HepG2 (cell line): ENCODE results near the gene ARMC5. TPM values are rescaled to one million over a fixed set of nuclear protein-coding genes. Genes with fewer than 3 reads are reported as not detected.

Source experiments
- ATAC-seq: fragments of 200-7000 bp; cut with Tn5 transposase; 3 replicates; pipeline ENCODE4 v1.9.1; 2020; ENCODE audit warnings: mild to moderate bottlenecking, moderate library complexity
- BruUV-seq: library from RNA; stranded (reverse); fragments of 400-500 nt; replicated peaks from 2 replicates; lab custom pipeline; 2021; lab: Mats Ljungman, UMichigan
- CTCF ChIA-PET: fragments of 300-600 bp; formaldehyde crosslinking; extraction: SDS; loops from one replicate; lab custom pipeline; 2021; ENCODE audit warnings: low total read pairs, inconsistent platforms, low intra/inter-chr PET ratio; lab: Yijun Ruan, JAX
- POLR2A ChIA-PET: fragments of 350-600 bp; sonication (Branson Sonifier 250); formaldehyde crosslinking; loops from one replicate; lab custom pipeline; 2020; ENCODE audit warnings: antibody characterized with exemption, inconsistent platforms; lab: Yijun Ruan, JAX
- DNase-seq: peaks from one replicate; pipeline ENCODE4 v3.0.0-alpha.2; 2015; ENCODE audit warnings: low spot score
- FAIRE-seq: peaks from 3 replicates; lab custom pipeline; 2011; peaks lifted over from hg19 to GRCh38; lab: Jason Lieb, UNC
- H2AFZ ChIP-seq: one replicate; pipeline ENCODE4 v1.6.1; 2011; ENCODE audit warnings: low read length, inconsistent platforms
- H3K27ac ChIP-seq: fragments of 300-600 bp; 3 replicates; pipeline ENCODE4 v1.8.0; 2011; ENCODE audit warnings: mixed run types, mild to moderate bottlenecking, mixed read lengths, low read length, inconsistent platforms; ENCODE audit not compliant: insufficient read depth; ENCODE audit errors: extremely low read length
- H3K27me3 ChIP-seq, 2 experiments: fragments of 200-600 bp in 1 of 2; 2 replicates in 1 of 2; 3 replicates in 1 of 2; pipeline versions ENCODE4 v1.6.0 to v1.8.0; 2011; ENCODE audit warnings: low read length in 2 of 2, mild to moderate bottlenecking in 2 of 2, moderate library complexity in 2 of 2, inconsistent platforms in 1 of 2; ENCODE audit not compliant: insufficient read depth in 2 of 2, control insufficient read depth in 1 of 2
- H3K36me3 ChIP-seq, 2 experiments: fragments of 200-600 bp in 1 of 2; replicated peaks in 1 of 2; 2 replicates in 1 of 2; 3 replicates in 1 of 2; pipeline versions ENCODE4 v1.5.1 to v1.8.0; 2011; ENCODE audit warnings: low read length in 2 of 2, inconsistent platforms in 1 of 2; ENCODE audit not compliant: insufficient read depth in 2 of 2, control insufficient read depth in 1 of 2
- H3K4me1 ChIP-seq: 2 replicates; pipeline ENCODE4 v1.5.1; 2012; ENCODE audit warnings: low read length, inconsistent platforms; ENCODE audit not compliant: insufficient read depth
- H3K4me2 ChIP-seq: 2 replicates; pipeline ENCODE4 v1.6.0; 2011; ENCODE audit warnings: low read depth, low read length, inconsistent platforms
- H3K4me3 ChIP-seq, 3 experiments: fragments of 200-600 bp in 1 of 3; sonication (generic), shearing (Covaris generic) in 1 of 3; replicated peaks in 1 of 3; 2 replicates each; pipeline ENCODE4 v1.5.1; 2011 to 2016; ENCODE audit warnings: low read length in 3 of 3, inconsistent platforms in 2 of 3, low read depth in 2 of 3, mild to moderate bottlenecking in 2 of 3, control low read depth in 1 of 3, mixed read lengths in 1 of 3; ENCODE audit not compliant: insufficient read depth in 1 of 3
- H3K79me2 ChIP-seq: one replicate; pipeline ENCODE4 v1.6.1; 2011; ENCODE audit warnings: low read length, inconsistent platforms; ENCODE audit not compliant: insufficient read depth
- H3K9ac ChIP-seq: 2 replicates; pipeline ENCODE4 v1.6.0; 2011; ENCODE audit warnings: mild to moderate bottlenecking, low read depth, low read length, inconsistent platforms; ENCODE audit not compliant: insufficient read depth
- H3K9me3 ChIP-seq: 2 replicates; pipeline ENCODE4 v1.5.1; 2012; ENCODE audit warnings: mild to moderate bottlenecking, low read length
- H4K20me1 ChIP-seq: 2 replicates; pipeline ENCODE4 v1.6.0; 2011; ENCODE audit warnings: inconsistent platforms, mild to moderate bottlenecking, low read length, moderate library complexity; ENCODE audit not compliant: insufficient read depth
- AGO2 ChIP-seq: fragments of 200-400 bp; formaldehyde crosslinking; optimal IDR thresholded peaks from 2 replicates; pipeline ENCODE3; 2017; ENCODE audit warnings: mild to moderate bottlenecking, low read depth, low read length, moderate library complexity
- ETV5 ChIP-seq: IDR thresholded peaks from 2 replicates; pipeline ENCODE4 v1.6.1; 2018; ENCODE audit warnings: missing biosample characterization, missing genetic modification reagents, inconsistent platforms, borderline replicate concordance
- FOXC1 ChIP-seq: sonication (generic); formaldehyde crosslinking; IDR thresholded peaks from 2 replicates; pipeline ENCODE4 v1.8.0; 2022; ENCODE audit warnings: mild to moderate bottlenecking, missing genetic modification reagents, borderline replicate concordance
- GPN1 ChIP-seq: sonication (generic); formaldehyde crosslinking; IDR thresholded peaks from 2 replicates; pipeline ENCODE4 v1.5.1; 2020; ENCODE audit warnings: missing genetic modification reagents, borderline replicate concordance
- HNRNPL ChIP-seq: fragments of 200-400 bp; formaldehyde crosslinking; IDR thresholded peaks from 2 replicates; pipeline ENCODE4 v1.6.1; 2017; ENCODE audit warnings: mild to moderate bottlenecking, low read depth, low read length
- MAFK ChIP-seq, 2 experiments: IDR thresholded peaks in 1 of 2; conservative IDR thresholded peaks in 1 of 2; 2 replicates each; pipeline ENCODE4 v1.6.1; 2011; ENCODE audit warnings: improper control_type of control experiment in 2 of 2, low read length in 2 of 2
- POLR2AphosphoS2 ChIP-seq: IDR thresholded peaks from 2 replicates; pipeline ENCODE4 v1.6.1; 2011; ENCODE audit warnings: low read depth, low read length, improper control_type of control experiment
- RBAK ChIP-seq: sonication (generic); formaldehyde crosslinking; IDR thresholded peaks from 2 replicates; pipeline ENCODE4 v1.5.1; 2020; ENCODE audit warnings: mild to moderate bottlenecking, missing genetic modification reagents
- RBFOX2 ChIP-seq: fragments of 200-400 bp; formaldehyde crosslinking; IDR thresholded peaks from 2 replicates; pipeline ENCODE4 v1.6.1; 2017; ENCODE audit warnings: low read depth, mild to moderate bottlenecking, low read length
- SSRP1 ChIP-seq: IDR thresholded peaks from 2 replicates; pipeline ENCODE4 v1.6.1; 2016; ENCODE audit warnings: control low read depth
- STAT6 ChIP-seq: sonication (generic); formaldehyde crosslinking; IDR thresholded peaks from 2 replicates; pipeline ENCODE4 v1.4.0; 2020; ENCODE audit warnings: missing genetic modification reagents, mild to moderate bottlenecking, borderline replicate concordance
- TAF15 ChIP-seq: fragments of 200-400 bp; formaldehyde crosslinking; IDR thresholded peaks from one replicate; pipeline ENCODE4 v1.6.1; 2018; ENCODE audit warnings: mild to moderate bottlenecking, low read depth, low read length; ENCODE audit not compliant: poor library complexity, severe bottlenecking
- ZC3H13 ChIP-seq: sonication (generic); formaldehyde crosslinking; IDR thresholded peaks from 2 replicates; pipeline ENCODE4 v1.8.1; 2023; ENCODE audit warnings: mild to moderate bottlenecking, missing genetic modification reagents, moderate library complexity
- ZNF615 ChIP-seq: sonication (generic); formaldehyde crosslinking; IDR thresholded peaks from 2 replicates; pipeline ENCODE4 v1.5.0; 2020; ENCODE audit warnings: mild to moderate bottlenecking, missing genetic modification reagents, borderline replicate concordance
- ZNF780A ChIP-seq: sonication (generic); formaldehyde crosslinking; IDR thresholded peaks from 2 replicates; pipeline ENCODE4 v1.8.0; 2022; ENCODE audit warnings: mild to moderate bottlenecking, missing genetic modification reagents, moderate library complexity
- WGBS: methylation state at CpG from one replicate; pipeline ENCODE4 v1.1.6; 2017; ENCODE audit warnings: low lambda C conversion rate; 5-methylcytosine and 5-hydroxymethylcytosine counted together
- in situ Hi-C: cut with HindIII; loops from 2 replicates; pipeline ENCODE4 v1.10.0; 2017; ENCODE audit warnings: low pct_unique_long_range_greater_than_20kb; ENCODE audit not compliant: extremely low pct_ligation_motif_present
- intact Hi-C: fragments of 100-400 bp; cut with micrococcal nuclease; formaldehyde crosslinking; loops from one replicate; pipeline ENCODE4 v1.10.0; 2022; ENCODE audit not compliant: unreplicated experiment
- polyA plus RNA-seq, 8 experiments: library from polyadenylated mRNA; depleted of rRNA in 3 of 8; stranded (reverse) in 7 of 8; unstranded in 1 of 8; fragments of >200 nt; fragmentation: Illumina TruSeq in 4 of 8; extraction: Trizol in 4 of 8; gene quantifications; 2 replicates each; pipeline versions ENCODE4 v1.2.1 to v1.2.3, GENCODE V29; 2011 to 2016; ENCODE audit warnings: low read depth in 4 of 8, missing spikeins in 1 of 8, mixed read lengths in 1 of 8; ENCODE audit not compliant: insufficient read depth in 1 of 8
- total RNA-seq, 5 experiments: library from RNA; depleted of rRNA; stranded (reverse); fragments of >200 nt; fragmentation: Illumina TruSeq; extraction: Trizol; gene quantifications; 2 replicates each; pipeline ENCODE4 v1.2.3, GENCODE V29; 2016; ENCODE audit warnings: low read depth in 1 of 5
- TF ChIP-seq, protein P1 (sequence below): sonication (generic); formaldehyde crosslinking; IDR thresholded peaks from 2 replicates; pipeline ENCODE4 v1.4.0; 2020; ENCODE audit warnings: low read depth, mild to moderate bottlenecking, missing genetic modification reagents
- TF ChIP-seq, protein P2 (sequence below): sonication (generic); formaldehyde crosslinking; IDR thresholded peaks from 2 replicates; pipeline ENCODE4 v1.5.0; 2020; ENCODE audit warnings: missing genetic modification reagents

Gene ARMC5
- total and polyA plus RNA-seq, 2 of the 13 experiments (the other 11 are each of a cell fraction or from before 2014, with no cell fraction given) = 10.8 to 22.3 TPM

DNA sequence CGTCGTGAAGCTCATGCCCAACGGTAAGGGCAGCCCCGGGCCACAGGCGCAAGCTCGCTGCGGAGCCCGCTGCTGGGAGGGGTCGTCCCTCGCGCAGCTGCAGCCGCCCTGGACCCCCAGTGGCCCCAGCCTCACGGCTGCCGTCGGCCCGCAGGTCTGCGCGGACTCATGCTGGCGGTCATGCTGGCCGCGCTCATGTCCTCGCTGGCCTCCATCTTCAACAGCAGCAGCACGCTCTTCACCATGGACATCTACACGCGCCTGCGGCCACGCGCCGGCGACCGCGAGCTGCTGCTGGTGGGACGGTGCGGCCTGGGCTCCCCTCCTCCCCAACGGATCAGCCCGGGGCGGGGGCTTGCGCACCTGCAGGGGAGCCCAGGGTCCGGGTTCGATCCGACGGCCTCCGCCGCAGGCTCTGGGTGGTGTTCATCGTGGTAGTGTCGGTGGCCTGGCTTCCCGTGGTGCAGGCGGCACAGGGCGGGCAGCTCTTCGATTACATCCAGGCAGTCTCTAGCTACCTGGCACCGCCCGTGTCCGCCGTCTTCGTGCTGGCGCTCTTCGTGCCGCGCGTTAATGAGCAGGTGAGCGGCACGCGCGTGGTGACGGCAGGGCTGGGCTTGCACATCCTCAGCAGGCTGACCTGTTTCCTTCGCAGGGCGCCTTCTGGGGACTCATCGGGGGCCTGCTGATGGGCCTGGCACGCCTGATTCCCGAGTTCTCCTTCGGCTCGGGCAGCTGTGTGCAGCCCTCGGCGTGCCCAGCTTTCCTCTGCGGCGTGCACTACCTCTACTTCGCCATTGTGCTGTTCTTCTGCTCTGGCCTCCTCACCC is 29.4 kb downstream of the ARMC5 start:
- Histone ChIP-seq H3K9me3 (no peaks in the 10 kb centered on the region), H3K4me2 (no peak overlapping the region), H3K9ac (no peak overlapping the region), H3K79me2 (no peaks in the 10 kb centered on the region), H3K4me3 (no peak overlapping the region), H3K36me3 (peaks cover 16 to 35% of the 10 kb centered on the region in 2 experiments), H3K4me1 (peaks cover 18% of the 10 kb centered on the region), H2AFZ (no peak overlapping the region), H3K27ac (no peak overlapping the region), H4K20me1 (no peaks in the 10 kb centered on the region), H3K27me3 (no peaks in the 10 kb centered on the region)
- ChIA-PET CTCF (no interaction called here), POLR2A (interaction anchor here (1.1 to 2.9 kb wide), 3 partner anchors 11 to 19 kb away, joined by 5 to 8 read pairs (median 8); partner anchors contain the start of gene RUSF1)
- no peak for DNase-seq
- ATAC-seq = no peak
- in situ Hi-C loops (no loop called here), intact Hi-C loops (no loop called here)
- BruUV-seq = no TSS peak
- 98% methylated on average over 68 of the region's 77 CpGs for WGBS
- no peak for FAIRE-seq
- no peak for TF ChIP-seq ETV5
- no peak for TF ChIP-seq ZNF615 (CRISPR knock-in tag)
- TF ChIP-seq RBFOX2 = 0 out of 2 replicates have a peak, but pooled peaks have one; percentile 34
- TF ChIP-seq SSRP1 (CRISPR knock-in tag) = 0 out of 2 replicates have a peak, but pooled peaks have one; percentile 3
- no peak for TF ChIP-seq STAT6
- no peak for TF ChIP-seq MAFK (conservative IDR thresholded peaks at IDR 0.05 in 1 of 2, IDR thresholded peaks at IDR 0.05 in 1 of 2; ENCODE audit: low read length in 2 of 2)
- TF ChIP-seq ZNF780A (CRISPR knock-in tag) = no peak
- no peak for TF ChIP-seq FOXC1 (CRISPR knock-in tag)
- TF ChIP-seq, protein P1, sequence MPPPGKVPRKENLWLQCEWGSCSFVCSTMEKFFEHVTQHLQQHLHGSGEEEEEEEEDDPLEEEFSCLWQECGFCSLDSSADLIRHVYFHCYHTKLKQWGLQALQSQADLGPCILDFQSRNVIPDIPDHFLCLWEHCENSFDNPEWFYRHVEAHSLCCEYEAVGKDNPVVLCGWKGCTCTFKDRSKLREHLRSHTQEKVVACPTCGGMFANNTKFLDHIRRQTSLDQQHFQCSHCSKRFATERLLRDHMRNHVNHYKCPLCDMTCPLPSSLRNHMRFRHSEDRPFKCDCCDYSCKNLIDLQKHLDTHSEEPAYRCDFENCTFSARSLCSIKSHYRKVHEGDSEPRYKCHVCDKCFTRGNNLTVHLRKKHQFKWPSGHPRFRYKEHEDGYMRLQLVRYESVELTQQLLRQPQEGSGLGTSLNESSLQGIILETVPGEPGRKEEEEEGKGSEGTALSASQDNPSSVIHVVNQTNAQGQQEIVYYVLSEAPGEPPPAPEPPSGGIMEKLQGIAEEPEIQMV (CRISPR knock-in tag) = no peak
- TF ChIP-seq RBAK (CRISPR knock-in tag) = no peak
- TF ChIP-seq TAF15 = no peak
- TF ChIP-seq POLR2AphosphoS2 = no peak
- 0 out of 2 replicates have a peak, but pooled peaks have one; percentile 12 for TF ChIP-seq GPN1 (CRISPR knock-in tag)
- TF ChIP-seq AGO2 = peak; percentile 96
- 0 out of 2 replicates have a peak, but pooled peaks have one; percentile 21 for TF ChIP-seq HNRNPL
- TF ChIP-seq, protein P2, sequence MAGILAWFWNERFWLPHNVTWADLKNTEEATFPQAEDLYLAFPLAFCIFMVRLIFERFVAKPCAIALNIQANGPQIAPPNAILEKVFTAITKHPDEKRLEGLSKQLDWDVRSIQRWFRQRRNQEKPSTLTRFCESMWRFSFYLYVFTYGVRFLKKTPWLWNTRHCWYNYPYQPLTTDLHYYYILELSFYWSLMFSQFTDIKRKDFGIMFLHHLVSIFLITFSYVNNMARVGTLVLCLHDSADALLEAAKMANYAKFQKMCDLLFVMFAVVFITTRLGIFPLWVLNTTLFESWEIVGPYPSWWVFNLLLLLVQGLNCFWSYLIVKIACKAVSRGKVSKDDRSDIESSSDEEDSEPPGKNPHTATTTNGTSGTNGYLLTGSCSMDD (CRISPR knock-in tag) = no peak
- TF ChIP-seq ZC3H13 (CRISPR knock-in tag) = peak; percentile 85; the same call in 1 of the 2 replicates
